GM20000 (cell line): ENCODE results near the gene FAM241B.

ENCODE experiments used
- DNase-seq: peaks from one replicate; pipeline ENCODE4 v3.0.0; 2012; ENCODE audit warnings: low spot score
- CTCF ChIP-seq: IDR thresholded peaks from 2 replicates; pipeline ENCODE4 v1.5.1; 2012; ENCODE audit warnings: mild to moderate bottlenecking, control low read depth; ENCODE audit errors: extremely low read depth, missing control alignments

Gene FAM241B

DNA sequence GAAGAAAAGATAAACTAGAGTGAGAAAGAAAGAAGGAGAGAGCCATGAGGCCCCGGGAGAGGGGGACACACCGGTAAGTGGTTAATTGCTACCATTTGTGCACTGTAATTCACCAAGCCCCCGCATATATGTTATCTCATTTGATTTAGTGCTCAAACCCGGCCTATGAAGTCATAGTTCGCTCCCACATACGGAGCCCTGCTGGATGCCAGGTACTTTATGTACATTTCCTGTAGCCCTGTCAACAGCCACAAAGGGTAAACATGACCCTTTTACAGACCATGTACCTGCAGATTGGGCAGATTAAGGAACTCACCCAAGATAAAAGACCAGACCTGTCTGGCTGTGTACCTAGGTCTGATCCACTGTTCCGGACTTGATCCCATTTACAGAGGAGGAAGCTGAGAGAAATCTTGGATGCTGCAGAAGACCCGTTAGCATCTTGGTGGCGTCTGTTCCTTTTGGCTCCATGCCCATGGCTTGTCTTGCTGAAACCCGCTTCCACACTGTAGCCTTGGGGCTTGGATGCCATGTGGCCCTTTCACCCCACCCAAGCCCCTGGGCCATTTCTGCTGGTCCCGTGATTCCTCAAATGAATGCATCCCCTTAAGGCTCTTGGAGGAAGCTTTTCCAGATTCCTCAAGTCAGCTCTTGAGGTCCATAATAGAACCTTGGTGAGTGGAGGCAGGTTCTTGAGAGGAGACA lies 32.3 kb downstream of the FAM241B start:
- DNase-seq: no peak
- TF ChIP-seq CTCF: no peak

- no peak for TF ChIP-seq CTCF
- DNase-seq: no peak
These were observed 32.9 kb downstream of the FAM241B start for GRCh38 chr10:69662901-69663300.

- no peak for TF ChIP-seq CTCF
- DNase-seq: no peak
These were observed 33.4 kb downstream of the FAM241B start for GRCh38 chr10:69663369-69663947.

- TF ChIP-seq CTCF: no peak
- no peak for DNase-seq
These were observed 35.6 kb downstream of the FAM241B start for GRCh38 chr10:69665474-69666320.

DNA sequence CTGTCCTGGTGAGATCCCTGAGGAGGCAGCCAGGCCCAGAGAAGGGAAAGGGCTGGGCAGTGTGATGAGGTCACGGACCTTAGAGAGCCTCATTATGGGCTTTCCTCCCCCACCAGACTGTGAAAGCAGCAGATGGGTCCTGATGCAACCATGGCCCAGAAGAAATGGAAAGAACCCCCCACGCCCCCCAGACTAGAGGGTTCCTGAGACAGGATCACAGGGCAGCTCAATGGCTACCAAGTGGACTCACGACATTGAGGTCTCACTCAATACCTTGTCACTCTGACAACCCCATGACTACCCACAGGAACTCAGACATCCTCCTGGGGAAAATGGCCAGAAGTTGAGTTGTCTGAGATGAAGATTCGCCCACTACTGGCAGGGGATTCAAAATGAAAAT lies 36.7 kb downstream of the FAM241B start:
- no peak for DNase-seq
- no peak for TF ChIP-seq CTCF

- TF ChIP-seq CTCF: no peak
- no peak for DNase-seq
These were observed 38.7 kb downstream of the FAM241B start for GRCh38 chr10:69668721-69669120.

GRCh38 chr10:69669409-69669808 lies 39.4 kb downstream of the FAM241B start:
- no peak for TF ChIP-seq CTCF
- no peak for DNase-seq
